Measurements from ENCODE around the gene ASPG. TPM values are rescaled to one million over a fixed set of nuclear protein-coding genes. Genes with fewer than 3 reads are reported as not detected.

The ASPG gene
- not detected in 2 replicates for total RNA-seq (2014; rRNA removed; shearing (Covaris generic); ENCODE audit: low replicate concordance)

DNA sequence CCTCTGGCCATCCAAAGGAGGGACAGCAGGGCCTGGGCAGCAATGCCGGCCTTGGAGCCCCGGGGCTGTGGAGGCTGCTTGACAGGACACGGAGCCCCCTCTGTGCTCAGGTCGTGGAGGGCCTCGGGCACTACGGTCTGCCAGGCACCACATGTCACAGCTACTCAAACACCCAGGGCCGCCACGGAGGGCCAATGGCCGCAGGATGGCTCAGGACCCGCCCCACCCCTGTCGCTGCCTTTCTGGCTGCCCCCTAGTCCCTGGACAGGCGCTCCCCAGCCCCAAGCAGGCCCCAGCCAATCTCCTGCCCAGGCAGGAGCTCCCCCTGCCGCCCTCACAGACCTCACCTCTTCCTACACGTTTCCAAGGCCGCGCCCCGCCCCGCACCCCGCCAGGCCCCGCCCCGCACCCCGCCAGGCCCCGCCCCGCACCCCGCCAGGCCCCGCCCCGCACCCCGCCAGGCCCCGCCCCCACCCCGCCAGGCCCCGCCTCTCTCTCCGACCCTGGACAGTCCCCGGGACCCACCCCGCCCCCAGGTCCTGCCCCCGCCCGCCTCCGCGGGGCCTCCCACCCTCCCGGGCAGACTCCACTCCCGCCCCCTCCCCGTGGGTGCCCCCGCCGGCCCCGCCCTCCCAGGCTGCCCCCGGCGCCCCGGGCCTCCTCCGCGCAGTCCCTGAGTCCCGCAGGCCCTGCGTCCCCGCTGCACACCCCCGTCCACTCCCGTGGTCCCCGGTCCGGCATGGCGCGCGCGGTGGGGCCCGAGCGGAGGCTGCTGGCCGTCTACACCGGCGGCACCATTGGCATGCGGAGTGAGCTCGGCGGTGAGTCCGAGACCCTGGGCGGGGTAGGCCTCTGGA is at the start of gene ASPG:
Gene ASPG, plus strand, starts transcription at position 669 of the 857 bp plus-strand sequence. Its CDS starts 71 bp downstream, at position 740.
- Histone ChIP-seq H3K4me1 (ENCODE audit: low read length) (no peaks in the 10 kb centered on the region), H3K36me3 (ENCODE audit: insufficient read depth, low read length) (no peaks in the 10 kb centered on the region), H3K4me2 (ENCODE audit: low read depth, low read length, poor library complexity, severe bottlenecking) (no peak within 1 kb of the TSS), H3K27me3 (ENCODE audit: low read length) (no peaks in the 10 kb centered on the region), H3K9me3 (ENCODE audit: low read length) (no peaks in the 10 kb centered on the region), H3K4me3 (ENCODE audit: low read length) (no peak within 1 kb of the TSS), H2AFZ (ENCODE audit: low read length) (no peak within 1 kb of the TSS), H3K9me2 (replicated peaks; ENCODE audit: insufficient read depth, low read length) (no peaks in the 10 kb centered on the region), H3K79me2 (ENCODE audit: low read length) (no peaks in the 10 kb centered on the region), H4K20me1 (ENCODE audit: insufficient read depth, low read depth, low read length) (no peaks in the 10 kb centered on the region), H3K9ac (ENCODE audit: low read length) (no peak within 1 kb of the TSS), H3K27ac (ENCODE audit: low read length) (no peak within 1 kb of the TSS)
- DNase-seq = no peak

DNA sequence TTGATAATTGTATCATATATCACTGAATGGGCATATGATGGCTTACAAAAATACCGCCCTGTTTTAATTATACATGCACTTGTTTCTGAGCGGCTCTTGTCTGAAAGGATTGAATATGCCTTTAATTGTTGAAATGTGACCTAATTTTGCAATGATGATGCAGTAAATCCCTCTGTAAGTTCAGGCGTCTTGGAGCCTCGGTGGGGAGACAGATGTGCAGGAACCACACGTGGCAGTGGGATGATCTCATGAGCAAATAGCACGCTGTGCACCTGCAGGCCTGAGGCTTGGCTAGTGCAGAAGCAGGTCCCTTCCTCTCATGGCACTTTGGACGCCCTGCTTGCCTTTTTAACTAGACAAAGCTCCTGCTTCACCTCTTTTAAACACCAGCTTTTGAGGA is 49.3 kb upstream of the ASPG start:
- Histone ChIP-seq H3K27me3 (ENCODE audit: low read length) (peaks cover 3% of the 10 kb centered on the region; the same call in 1 of the 2 replicates), H3K36me3 (ENCODE audit: insufficient read depth, low read length) (no peaks in the 10 kb centered on the region), H3K4me2 (ENCODE audit: low read depth, low read length, poor library complexity, severe bottlenecking) (no peak overlapping the region), H3K27ac (ENCODE audit: low read length) (no peak overlapping the region), H3K79me2 (ENCODE audit: low read length) (no peaks in the 10 kb centered on the region), H3K4me3 (ENCODE audit: low read length) (no peak overlapping the region), H3K9me2 (replicated peaks; ENCODE audit: insufficient read depth, low read length) (no peaks in the 10 kb centered on the region), H2AFZ (ENCODE audit: low read length) (no peak overlapping the region), H3K9ac (ENCODE audit: low read length) (no peak overlapping the region), H3K4me1 (ENCODE audit: low read length) (no peaks in the 10 kb centered on the region), H4K20me1 (ENCODE audit: insufficient read depth, low read depth, low read length) (no peaks in the 10 kb centered on the region), H3K9me3 (ENCODE audit: low read length) (no peaks in the 10 kb centered on the region)
- DNase-seq = no peak

DNA sequence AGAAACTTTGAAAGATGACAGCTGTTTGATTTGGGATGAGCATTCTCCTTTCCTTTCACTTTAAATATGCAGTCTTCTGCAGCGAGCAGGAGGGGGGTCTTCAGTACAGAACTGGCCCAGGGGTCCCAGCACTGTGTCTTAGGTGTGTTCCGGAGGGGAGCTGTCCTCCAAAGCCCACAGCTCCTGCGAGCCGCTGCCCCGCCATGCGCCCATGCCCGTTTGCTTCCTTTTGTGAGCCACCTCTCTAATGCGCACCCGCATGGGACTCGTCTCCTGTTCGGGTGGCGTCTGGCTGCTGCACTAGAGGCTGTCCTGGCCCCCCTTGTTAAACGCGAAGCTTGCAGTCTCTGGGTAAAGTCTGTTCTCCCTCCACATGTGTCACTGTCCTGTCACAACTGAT is 48.4 kb upstream of the ASPG start:
- no peak overlapping the region for H3K27ac ChIP-seq (ENCODE audit: low read length)
- no peaks in the 10 kb centered on the region for H3K36me3 ChIP-seq (ENCODE audit: insufficient read depth, low read length)
- no peaks in the 10 kb centered on the region for H3K9me3 ChIP-seq (ENCODE audit: low read length)
- H2AFZ ChIP-seq (ENCODE audit: low read length) = no peak overlapping the region
- no peaks in the 10 kb centered on the region for H4K20me1 ChIP-seq (ENCODE audit: insufficient read depth, low read depth, low read length)
- peaks cover 3% of the 10 kb centered on the region; the same call in 1 of the 2 replicates for H3K27me3 ChIP-seq (ENCODE audit: low read length)
- no peak overlapping the region for H3K4me3 ChIP-seq (ENCODE audit: low read length)
- H3K4me1 ChIP-seq (ENCODE audit: low read length) = no peaks in the 10 kb centered on the region
- H3K9me2 ChIP-seq (replicated peaks; ENCODE audit: insufficient read depth, low read length) = no peaks in the 10 kb centered on the region
- H3K4me2 ChIP-seq (ENCODE audit: low read depth, low read length, poor library complexity, severe bottlenecking) = no peak overlapping the region
- no peak for DNase-seq
- H3K79me2 ChIP-seq (ENCODE audit: low read length) = no peaks in the 10 kb centered on the region
- no peak overlapping the region for H3K9ac ChIP-seq (ENCODE audit: low read length)

DNA sequence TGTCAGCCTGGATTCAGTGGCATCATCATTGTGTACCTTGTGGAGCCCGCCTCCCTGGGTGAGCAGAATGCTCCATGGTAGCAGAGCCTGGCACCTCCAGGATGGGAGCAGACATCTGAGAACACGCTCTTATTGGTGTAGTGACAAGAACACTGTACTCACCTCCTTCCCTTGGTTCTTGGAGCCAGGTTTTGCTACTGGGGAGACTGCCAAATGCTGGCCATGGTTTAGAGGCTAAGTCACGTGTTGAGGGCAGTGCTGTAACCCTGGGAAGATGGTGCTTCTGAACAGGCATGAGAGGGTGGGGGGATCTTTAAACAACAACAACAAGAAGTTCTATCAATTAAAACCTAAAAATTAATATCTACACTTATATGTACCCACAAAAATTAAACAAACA is 47.6 kb upstream of the ASPG start:
- Histone ChIP-seq H3K4me3 (ENCODE audit: low read length) (no peak overlapping the region), H3K9me2 (replicated peaks; ENCODE audit: insufficient read depth, low read length) (no peaks in the 10 kb centered on the region), H3K27me3 (ENCODE audit: low read length) (peaks cover 3% of the 10 kb centered on the region; the same call in 1 of the 2 replicates), H2AFZ (ENCODE audit: low read length) (no peak overlapping the region), H3K36me3 (ENCODE audit: insufficient read depth, low read length) (no peaks in the 10 kb centered on the region), H3K27ac (ENCODE audit: low read length) (no peak overlapping the region), H3K9ac (ENCODE audit: low read length) (no peak overlapping the region), H3K9me3 (ENCODE audit: low read length) (no peaks in the 10 kb centered on the region), H3K4me2 (ENCODE audit: low read depth, low read length, poor library complexity, severe bottlenecking) (no peak overlapping the region), H3K79me2 (ENCODE audit: low read length) (no peaks in the 10 kb centered on the region), H4K20me1 (ENCODE audit: insufficient read depth, low read depth, low read length) (no peaks in the 10 kb centered on the region), H3K4me1 (ENCODE audit: low read length) (no peaks in the 10 kb centered on the region)
- no peak for DNase-seq

DNA sequence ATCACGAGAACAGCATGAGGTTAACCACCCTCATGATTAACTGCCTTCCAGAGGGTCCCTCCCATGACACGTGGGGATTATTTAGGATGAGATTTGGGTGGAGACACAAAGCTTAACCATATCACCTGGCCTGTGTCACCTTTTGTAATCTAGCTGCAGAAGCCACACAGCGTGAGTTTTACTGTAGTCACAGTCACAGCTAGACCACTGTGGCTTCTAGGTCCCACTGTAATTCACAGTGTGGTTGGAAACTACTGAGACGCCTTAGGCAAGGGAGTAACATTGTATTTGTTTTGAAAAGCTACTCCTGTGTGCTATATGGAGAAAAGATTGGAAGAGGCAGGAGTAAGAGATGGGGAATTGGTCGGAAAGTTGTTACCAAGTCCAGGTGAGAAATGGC is 46.3 kb upstream of the ASPG start:
- no peak overlapping the region for H3K4me3 ChIP-seq (ENCODE audit: low read length)
- no peaks in the 10 kb centered on the region for H3K9me3 ChIP-seq (ENCODE audit: low read length)
- no peak overlapping the region for H2AFZ ChIP-seq (ENCODE audit: low read length)
- H3K4me1 ChIP-seq (ENCODE audit: low read length) = no peaks in the 10 kb centered on the region
- H3K27me3 ChIP-seq (ENCODE audit: low read length) = peaks cover 3% of the 10 kb centered on the region; the same call in 1 of the 2 replicates
- no peaks in the 10 kb centered on the region for H3K9me2 ChIP-seq (replicated peaks; ENCODE audit: insufficient read depth, low read length)
- no peak for DNase-seq
- no peak overlapping the region for H3K27ac ChIP-seq (ENCODE audit: low read length)
- no peaks in the 10 kb centered on the region for H4K20me1 ChIP-seq (ENCODE audit: insufficient read depth, low read depth, low read length)
- no peaks in the 10 kb centered on the region for H3K79me2 ChIP-seq (ENCODE audit: low read length)
- no peak overlapping the region for H3K4me2 ChIP-seq (ENCODE audit: low read depth, low read length, poor library complexity, severe bottlenecking)
- H3K9ac ChIP-seq (ENCODE audit: low read length) = no peak overlapping the region
- H3K36me3 ChIP-seq (ENCODE audit: insufficient read depth, low read length) = no peaks in the 10 kb centered on the region

DNA sequence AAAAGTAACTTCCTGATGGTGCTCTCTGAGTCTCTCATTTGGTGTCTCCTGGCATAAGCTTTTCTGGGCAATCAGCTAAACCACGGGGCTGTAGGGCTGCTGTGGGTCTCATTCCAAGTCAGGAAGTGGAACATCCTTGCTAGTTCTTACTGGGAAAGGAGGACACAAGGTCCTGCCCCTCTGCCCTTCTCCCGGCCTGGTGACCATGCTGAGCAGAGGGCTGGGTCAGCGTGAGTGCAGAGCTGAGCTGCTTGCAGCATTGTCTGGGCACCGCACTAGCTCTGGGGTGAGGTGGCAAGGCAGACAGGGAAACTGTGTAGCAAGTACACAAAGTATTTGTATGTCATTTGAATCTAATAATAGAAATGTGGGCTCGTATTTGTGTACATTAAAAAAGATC is 45.0 kb upstream of the ASPG start:
- H2AFZ ChIP-seq (ENCODE audit: low read length) = no peak overlapping the region
- no peaks in the 10 kb centered on the region for H3K4me1 ChIP-seq (ENCODE audit: low read length)
- peaks cover 3% of the 10 kb centered on the region; the same call in 1 of the 2 replicates for H3K27me3 ChIP-seq (ENCODE audit: low read length)
- H3K9me3 ChIP-seq (ENCODE audit: low read length) = no peaks in the 10 kb centered on the region
- H3K36me3 ChIP-seq (ENCODE audit: insufficient read depth, low read length) = no peaks in the 10 kb centered on the region
- no peak for DNase-seq
- H3K27ac ChIP-seq (ENCODE audit: low read length) = no peak overlapping the region
- H4K20me1 ChIP-seq (ENCODE audit: insufficient read depth, low read depth, low read length) = no peaks in the 10 kb centered on the region
- H3K4me3 ChIP-seq (ENCODE audit: low read length) = no peak overlapping the region
- H3K79me2 ChIP-seq (ENCODE audit: low read length) = no peaks in the 10 kb centered on the region
- H3K9ac ChIP-seq (ENCODE audit: low read length) = no peak overlapping the region
- H3K4me2 ChIP-seq (ENCODE audit: low read depth, low read length, poor library complexity, severe bottlenecking) = no peak overlapping the region
- no peaks in the 10 kb centered on the region for H3K9me2 ChIP-seq (replicated peaks; ENCODE audit: insufficient read depth, low read length)

DNA sequence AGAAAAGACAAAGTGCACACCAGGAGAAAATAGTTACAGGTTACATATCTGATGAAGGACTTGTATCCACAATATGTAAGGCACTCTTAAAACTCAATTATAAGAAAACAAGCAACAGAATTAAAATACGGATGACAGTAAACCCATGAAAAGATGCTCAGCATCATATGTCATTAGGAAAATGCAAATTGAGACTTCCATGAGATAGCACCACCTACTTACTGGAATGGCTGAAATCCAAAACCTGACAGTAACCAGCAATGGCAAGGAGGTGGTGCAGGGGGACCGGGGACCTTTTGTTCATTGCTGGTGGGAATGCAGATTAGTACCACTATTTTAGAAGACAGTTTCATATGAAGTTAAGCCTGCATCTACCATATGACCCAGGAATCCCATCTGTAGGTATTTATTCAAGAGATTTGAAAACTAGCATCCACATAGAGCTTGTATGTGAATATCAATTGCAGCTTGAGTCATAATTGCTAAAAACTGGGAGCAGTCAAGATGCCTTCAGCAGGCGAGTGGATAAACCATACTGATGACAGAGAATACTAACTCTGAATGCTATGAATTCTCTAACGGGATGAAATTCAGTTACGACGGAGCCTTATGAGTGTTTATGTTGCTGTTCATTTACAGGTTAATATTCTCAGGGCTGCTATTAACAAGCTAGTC is 43.9 kb upstream of the ASPG start:
- peaks cover 3% of the 10 kb centered on the region; the same call in 1 of the 2 replicates for H3K27me3 ChIP-seq (ENCODE audit: low read length)
- H3K27ac ChIP-seq (ENCODE audit: low read length) = no peak overlapping the region
- H3K79me2 ChIP-seq (ENCODE audit: low read length) = no peaks in the 10 kb centered on the region
- no peaks in the 10 kb centered on the region for H4K20me1 ChIP-seq (ENCODE audit: insufficient read depth, low read depth, low read length)
- no peak overlapping the region for H2AFZ ChIP-seq (ENCODE audit: low read length)
- H3K36me3 ChIP-seq (ENCODE audit: insufficient read depth, low read length) = no peaks in the 10 kb centered on the region
- no peak overlapping the region for H3K4me2 ChIP-seq (ENCODE audit: low read depth, low read length, poor library complexity, severe bottlenecking)
- H3K9ac ChIP-seq (ENCODE audit: low read length) = no peak overlapping the region
- no peaks in the 10 kb centered on the region for H3K9me2 ChIP-seq (replicated peaks; ENCODE audit: insufficient read depth, low read length)
- H3K4me3 ChIP-seq (ENCODE audit: low read length) = no peak overlapping the region
- no peaks in the 10 kb centered on the region for H3K9me3 ChIP-seq (ENCODE audit: low read length)
- no peaks in the 10 kb centered on the region for H3K4me1 ChIP-seq (ENCODE audit: low read length)
- DNase-seq = no peak

DNA sequence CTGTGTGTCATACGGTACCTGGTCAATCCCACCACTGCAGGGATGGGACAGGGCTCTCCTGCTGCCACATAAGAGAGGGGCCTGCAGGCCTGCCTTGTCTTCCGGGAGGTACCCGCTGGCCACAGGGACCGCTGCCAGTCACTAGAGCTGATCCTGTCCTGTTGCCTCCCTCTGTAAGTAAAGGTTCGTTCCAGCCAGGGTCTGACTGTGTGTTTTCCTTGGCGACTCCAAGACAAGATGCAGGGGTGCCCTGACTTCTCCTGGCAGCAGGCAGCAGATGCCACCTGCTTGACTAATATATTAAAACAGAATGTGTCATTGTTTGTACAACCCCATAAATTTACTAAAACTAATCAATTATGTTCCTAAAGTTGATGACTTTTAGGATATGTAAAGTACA is 41.5 kb upstream of the ASPG start:
- H3K4me2 ChIP-seq (ENCODE audit: low read depth, low read length, poor library complexity, severe bottlenecking) = no peak overlapping the region
- H3K27ac ChIP-seq (ENCODE audit: low read length) = no peak overlapping the region
- H3K4me3 ChIP-seq (ENCODE audit: low read length) = no peak overlapping the region
- no peaks in the 10 kb centered on the region for H3K36me3 ChIP-seq (ENCODE audit: insufficient read depth, low read length)
- peaks cover 3% of the 10 kb centered on the region; the same call in 1 of the 2 replicates for H3K27me3 ChIP-seq (ENCODE audit: low read length)
- H3K9me2 ChIP-seq (replicated peaks; ENCODE audit: insufficient read depth, low read length) = no peaks in the 10 kb centered on the region
- H2AFZ ChIP-seq (ENCODE audit: low read length) = no peak overlapping the region
- no peaks in the 10 kb centered on the region for H3K4me1 ChIP-seq (ENCODE audit: low read length)
- DNase-seq = no peak
- no peaks in the 10 kb centered on the region for H4K20me1 ChIP-seq (ENCODE audit: insufficient read depth, low read depth, low read length)
- no peak overlapping the region for H3K9ac ChIP-seq (ENCODE audit: low read length)
- no peaks in the 10 kb centered on the region for H3K79me2 ChIP-seq (ENCODE audit: low read length)
- no peaks in the 10 kb centered on the region for H3K9me3 ChIP-seq (ENCODE audit: low read length)
